GM18951 (cell line): ENCODE data around the gene MICAL3.

ENCODE experiments used
- POLR2A ChIP-seq: IDR thresholded peaks from 4 replicates; pipeline ENCODE4 v1.6.1; 2011; ENCODE audit warnings: mild to moderate bottlenecking; ENCODE audit not compliant: insufficient read length, insufficient read depth; ENCODE audit errors: extremely low read depth
- in situ Hi-C: fragments of 300-500 bp; cut with MboI; formaldehyde crosslinking; loops from one replicate; pipeline ENCODE4 v1.12.0; 2022; ENCODE audit warnings: low sequenced_read_pairs, mixed read lengths, inconsistent platforms; ENCODE audit not compliant: unreplicated experiment

Gene MICAL3

GRCh38 chr22:17875631-17876030 lies 148.7 kb downstream of the MICAL3 start:
- in situ Hi-C loops: no loop called here
- TF ChIP-seq POLR2A: no peak

DNA sequence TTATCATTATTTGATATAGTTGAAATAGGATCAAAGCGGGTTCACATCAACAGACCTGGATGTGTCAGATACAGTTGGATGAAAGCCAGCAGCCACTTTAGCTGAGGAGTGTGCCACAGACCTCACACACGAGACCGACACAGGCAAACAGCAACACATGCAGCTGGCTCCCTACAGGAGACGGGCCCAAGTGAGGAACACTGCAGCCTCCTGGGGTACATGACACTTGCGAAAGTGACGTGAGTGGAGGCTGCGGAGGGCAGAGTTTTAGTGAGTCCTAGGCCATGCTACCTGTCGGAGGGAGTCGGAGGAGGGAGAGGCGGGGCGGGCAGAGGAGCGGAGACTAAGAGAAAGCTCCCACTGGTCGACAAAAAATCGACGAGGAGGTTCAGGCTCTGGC lies 149.2 kb downstream of the MICAL3 start:
- no peak for TF ChIP-seq POLR2A
- in situ Hi-C loops: no loop called here

DNA sequence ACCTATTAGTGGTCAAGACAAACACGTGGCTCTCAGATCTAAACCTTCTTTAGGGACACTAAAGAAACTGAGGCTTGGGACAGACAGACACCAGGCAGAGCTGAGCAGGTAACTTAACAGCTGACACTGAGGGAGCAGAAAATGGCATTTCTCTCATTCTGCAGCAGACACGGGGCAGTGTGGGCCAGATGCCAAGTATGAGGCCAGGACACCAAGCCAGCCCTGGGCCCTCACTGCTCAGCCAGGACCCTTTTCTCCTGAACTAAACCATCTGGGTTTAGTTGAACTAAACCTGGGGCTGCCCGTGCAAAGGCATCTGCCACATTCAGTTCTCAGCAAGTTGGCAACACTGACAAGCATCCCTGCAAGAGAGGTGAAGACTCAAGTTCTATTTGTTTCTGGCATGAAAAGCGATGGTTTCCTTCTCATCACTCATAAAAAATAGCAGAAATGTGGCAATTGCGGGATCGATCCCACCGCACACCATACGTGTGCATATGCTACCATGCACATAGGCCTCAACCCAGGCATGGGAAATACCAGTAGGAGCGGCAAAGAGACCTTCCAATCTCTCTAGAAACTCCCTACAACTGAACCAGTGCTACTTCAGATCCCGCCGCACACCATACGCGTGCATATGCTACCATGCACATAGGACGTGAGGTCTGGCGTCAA lies 150.0 kb downstream of the MICAL3 start:
- no peak for TF ChIP-seq POLR2A
- in situ Hi-C loops: no loop called here

GRCh38 chr22:17873804-17874203 lies 150.6 kb downstream of the MICAL3 start:
- TF ChIP-seq POLR2A: no peak
- in situ Hi-C loops: no loop called here

DNA sequence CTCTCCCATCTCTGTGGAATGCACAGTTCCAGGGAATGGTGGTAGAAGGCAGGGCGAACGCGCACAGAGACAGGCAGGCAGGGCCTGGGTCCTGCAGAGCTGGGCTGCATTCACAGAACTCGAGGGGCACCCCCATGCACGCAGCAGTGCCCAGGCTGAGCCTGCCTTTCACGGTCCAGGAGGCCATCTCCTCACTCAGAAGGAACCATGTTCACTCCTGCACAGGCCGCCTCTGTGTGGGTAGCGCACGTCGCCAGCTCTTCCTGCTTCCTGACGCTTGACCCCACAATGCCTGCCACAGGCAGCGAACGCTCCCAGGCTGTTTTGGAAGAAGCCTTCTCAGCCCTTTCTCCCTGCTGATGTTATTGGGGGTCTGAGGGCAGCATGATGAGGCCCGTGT lies 151.2 kb downstream of the MICAL3 start:
- in situ Hi-C loops: no loop called here

DNA sequence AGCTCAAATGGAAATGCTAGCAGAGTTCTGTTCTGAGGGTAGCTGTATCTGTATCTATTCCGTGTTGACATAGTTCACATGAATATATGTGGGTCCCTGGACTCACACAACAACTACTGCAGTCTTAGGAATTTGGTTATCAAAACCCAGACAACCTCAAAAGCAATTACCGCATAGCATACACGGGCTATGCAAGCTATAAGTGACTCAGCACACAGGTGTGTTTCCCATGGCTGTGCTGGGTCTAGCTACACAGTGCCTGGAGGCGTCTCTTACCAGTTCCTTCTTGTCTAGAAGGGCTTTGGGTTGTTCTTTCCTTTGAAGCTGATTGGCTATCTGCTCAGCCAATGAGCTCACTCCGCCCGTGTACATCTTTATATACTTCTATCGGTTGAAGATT lies 151.9 kb downstream of the MICAL3 start:
- in situ Hi-C loops: no loop called here

More for the DNA sequence above, 151.2 kb downstream of the MICAL3 start:
- no peak for TF ChIP-seq POLR2A

GRCh38 chr22:17871726-17872458 lies 152.5 kb downstream of the MICAL3 start:
- in situ Hi-C loops: no loop called here
- no peak for TF ChIP-seq POLR2A

More for the DNA sequence above, 151.9 kb downstream of the MICAL3 start:
- no peak for TF ChIP-seq POLR2A

- in situ Hi-C loops: no loop called here
- no peak for TF ChIP-seq POLR2A
Measured at GRCh38 chr22:17870407-17870806, 154.0 kb downstream of the MICAL3 start.

DNA sequence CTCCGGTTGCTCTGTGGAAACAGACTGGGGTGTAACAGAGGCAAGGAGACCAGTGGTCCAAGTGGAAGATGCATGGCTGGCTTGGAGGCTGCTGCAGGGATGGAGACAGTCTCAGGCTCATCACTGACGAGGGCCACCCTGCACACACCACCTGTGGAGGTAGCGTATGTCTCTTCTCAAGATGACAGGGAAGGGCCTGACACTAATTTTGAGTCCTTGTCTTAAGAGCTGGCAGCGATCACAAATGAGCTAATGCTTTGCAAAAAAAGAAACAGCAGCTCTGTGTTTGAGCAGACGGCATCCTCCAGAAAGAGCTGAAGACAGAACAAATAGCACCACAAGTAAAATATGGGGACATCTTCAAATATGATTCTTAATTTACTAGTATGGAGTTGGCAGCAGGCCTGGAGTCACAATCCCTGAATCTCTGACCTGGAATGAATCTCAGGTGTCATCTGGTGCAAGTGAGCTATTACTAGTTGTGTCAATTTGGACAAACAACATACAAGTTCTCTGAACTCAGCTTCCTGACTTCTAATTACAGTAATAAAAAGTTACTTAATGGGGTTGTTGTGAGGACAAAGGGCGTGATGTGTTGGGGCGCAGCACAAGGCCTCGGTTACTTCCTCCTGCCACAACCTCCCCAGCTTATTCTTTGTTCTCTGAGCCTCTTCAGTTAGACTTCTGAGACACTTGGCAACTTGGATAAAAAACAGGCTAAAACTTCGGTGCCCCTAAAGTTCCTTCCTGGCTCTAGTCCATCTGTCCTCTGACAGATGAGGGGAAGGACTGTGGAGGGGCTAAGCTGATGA lies 154.9 kb downstream of the MICAL3 start:
- TF ChIP-seq POLR2A: no peak
- in situ Hi-C loops: no loop called here

DNA sequence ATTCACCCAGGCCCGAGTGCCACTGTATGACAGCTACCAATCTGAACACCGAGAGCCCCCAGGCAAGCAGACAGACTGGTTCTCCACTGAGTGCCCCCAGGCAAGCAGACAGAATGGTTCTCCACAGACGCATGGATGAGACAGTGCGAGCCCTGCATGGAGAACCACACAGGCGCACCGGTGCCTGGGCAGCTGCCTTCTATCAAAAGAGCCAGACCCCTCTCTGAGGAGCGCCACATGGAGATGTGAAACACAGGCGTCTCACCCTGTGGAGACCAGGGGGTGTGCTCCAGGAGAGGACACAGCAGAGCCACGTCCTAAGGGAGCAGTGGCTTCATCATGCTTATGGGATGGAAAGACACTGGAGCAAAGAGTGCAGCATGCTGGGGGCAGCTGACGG lies 155.6 kb downstream of the MICAL3 start:
- TF ChIP-seq POLR2A: no peak
- in situ Hi-C loops: no loop called here

DNA sequence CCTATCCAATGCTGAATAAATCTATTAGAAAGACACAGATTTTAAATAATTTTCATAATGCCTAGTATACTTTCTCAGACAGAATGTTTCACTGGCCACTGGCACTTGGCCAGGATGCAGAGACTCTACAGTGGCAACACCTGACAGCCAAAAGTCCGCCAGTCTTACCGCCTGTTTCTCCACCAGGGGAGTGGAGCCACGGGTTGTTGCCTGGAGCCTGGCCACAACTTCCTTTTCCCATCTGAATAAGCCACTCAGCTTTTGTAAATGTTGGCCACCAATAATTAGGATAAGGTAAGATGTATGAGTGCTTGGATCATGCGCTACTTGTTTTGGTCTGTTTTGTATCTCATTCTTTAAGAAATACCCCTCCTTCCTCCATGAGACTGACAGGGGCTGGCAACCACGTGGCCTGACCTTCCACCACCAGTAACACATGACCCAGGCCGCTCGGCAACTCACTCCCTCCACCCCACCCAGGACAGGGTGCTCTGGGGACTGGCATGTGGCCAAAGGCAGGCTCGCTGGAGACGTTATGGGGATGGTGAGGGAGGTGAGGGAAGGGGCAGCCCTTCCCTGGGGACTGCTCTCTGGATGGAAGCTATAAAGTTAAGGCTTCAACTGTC lies 157.1 kb downstream of the MICAL3 start:
- in situ Hi-C loops: no loop called here
- no peak for TF ChIP-seq POLR2A

GRCh38 chr22:17866621-17867020 lies 157.7 kb downstream of the MICAL3 start:
- no peak for TF ChIP-seq POLR2A
- in situ Hi-C loops: no loop called here

GRCh38 chr22:17866127-17866526 lies 158.2 kb downstream of the MICAL3 start:
- TF ChIP-seq POLR2A: no peak
- in situ Hi-C loops: no loop called here

GRCh38 chr22:17865183-17866055 lies 158.9 kb downstream of the MICAL3 start:
- in situ Hi-C loops: no loop called here
- no peak for TF ChIP-seq POLR2A
